GM18499 (cell line): ENCODE measurements around the gene CHRNA1.

Source experiments
- ATAC-seq: cut with Tn5 transposase; IDR thresholded peaks from one replicate; pipeline ENCODE4 v1.9.1; 2021; ENCODE audit warnings: moderate number of reproducible peaks; ENCODE audit not compliant: insufficient read depth, unreplicated experiment

Gene CHRNA1

DNA sequence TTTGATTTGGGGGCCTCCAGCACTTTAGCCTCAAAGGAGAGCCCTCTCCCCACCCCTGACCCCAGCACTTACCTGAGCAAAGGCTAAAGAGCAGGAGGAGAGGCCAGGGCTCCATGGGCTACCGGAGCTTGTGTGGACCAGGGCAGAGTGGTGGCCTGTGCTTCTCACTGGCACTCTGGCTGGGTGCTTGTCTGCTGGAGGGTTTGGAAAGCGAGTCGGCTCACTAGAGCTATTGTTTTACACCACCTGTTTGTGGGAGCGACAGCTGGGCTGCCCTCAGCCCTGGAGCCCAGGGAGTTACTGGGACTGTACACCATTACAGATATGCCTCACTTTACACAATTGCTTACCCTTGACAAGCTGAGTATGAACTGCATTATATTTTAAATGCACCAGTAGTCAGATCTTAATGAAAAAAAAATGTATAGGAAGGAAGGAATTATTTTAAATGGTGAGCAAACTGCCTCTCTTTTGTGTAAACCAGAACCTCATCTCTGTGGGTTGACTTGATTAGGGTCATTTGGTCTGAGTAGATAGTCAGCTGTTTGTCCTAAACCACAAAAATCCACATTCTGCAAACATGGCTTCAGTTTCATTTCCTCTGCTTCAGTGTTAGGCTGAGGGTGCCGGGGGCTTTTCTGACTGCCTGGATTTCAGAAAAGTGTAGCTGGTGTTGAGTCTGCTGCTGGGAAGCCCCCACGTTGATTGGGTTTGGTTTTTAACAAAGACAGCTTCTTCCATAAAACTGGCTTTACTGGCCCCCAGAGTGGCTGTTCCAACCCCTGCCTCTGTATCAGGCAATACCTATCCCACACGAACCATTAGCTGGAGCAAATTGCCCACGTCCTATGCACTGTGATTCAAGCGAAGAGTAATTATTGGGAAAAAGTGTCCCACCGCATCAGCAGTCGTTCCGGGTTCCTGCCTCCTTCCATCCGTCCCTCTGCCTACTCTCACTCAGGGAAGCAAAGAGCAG, at the start of gene CHRNA1:
Gene CHRNA1 (minus strand): TSS at position 193 of the 976 bp plus-strand sequence. CDS start 78 bp downstream, at position 115.
- ATAC-seq, result no peak

DNA sequence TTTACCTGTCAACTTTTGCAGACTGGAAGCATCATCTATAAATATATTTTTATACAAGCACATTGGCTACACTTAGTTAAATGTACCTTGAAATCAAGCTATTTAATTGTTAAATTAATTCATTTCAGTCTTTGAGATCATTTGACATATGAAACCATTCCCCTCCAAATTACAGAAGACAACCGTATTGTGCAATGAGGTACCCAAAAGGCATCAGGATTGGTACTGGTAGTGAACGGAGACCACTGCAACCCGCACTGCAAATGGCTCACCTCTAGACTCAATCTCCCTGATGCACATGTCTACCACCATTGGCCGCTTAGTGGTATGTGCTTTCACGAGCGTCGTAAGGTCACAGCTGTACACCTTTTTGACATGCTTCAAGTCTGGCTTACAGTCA, 47.8 kb upstream of the CHRNA1 start:
- ATAC-seq, result no peak

DNA sequence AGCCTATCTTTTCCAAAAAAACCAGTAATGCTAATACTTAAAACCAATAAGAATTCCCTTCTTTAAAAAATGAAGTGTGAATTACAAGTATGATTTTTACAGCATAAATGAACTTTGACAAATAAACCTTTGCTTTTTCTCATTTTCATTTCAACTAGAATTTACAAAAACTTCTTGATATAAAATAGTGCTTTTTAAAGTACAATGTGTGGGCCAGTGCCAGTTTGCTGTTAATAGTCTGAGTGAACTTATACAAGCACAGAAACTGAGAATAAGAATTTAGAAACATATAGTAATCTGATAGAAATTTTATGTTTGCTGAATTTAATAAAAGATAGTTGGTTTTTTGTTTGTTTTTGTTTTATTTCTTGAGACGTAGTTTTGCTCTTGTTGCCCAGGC, 43.7 kb upstream of the CHRNA1 start:
- ATAC-seq, result no peak

- ATAC-seq, result no peak
Measured at GRCh38 chr2:174805803-174806202, 41.5 kb upstream of the CHRNA1 start.

GRCh38 chr2:174802459-174802858, 38.2 kb upstream of the CHRNA1 start:
- no peak for ATAC-seq

GRCh38 chr2:174800436-174801205, 36.3 kb upstream of the CHRNA1 start:
- ATAC-seq, result no peak

DNA sequence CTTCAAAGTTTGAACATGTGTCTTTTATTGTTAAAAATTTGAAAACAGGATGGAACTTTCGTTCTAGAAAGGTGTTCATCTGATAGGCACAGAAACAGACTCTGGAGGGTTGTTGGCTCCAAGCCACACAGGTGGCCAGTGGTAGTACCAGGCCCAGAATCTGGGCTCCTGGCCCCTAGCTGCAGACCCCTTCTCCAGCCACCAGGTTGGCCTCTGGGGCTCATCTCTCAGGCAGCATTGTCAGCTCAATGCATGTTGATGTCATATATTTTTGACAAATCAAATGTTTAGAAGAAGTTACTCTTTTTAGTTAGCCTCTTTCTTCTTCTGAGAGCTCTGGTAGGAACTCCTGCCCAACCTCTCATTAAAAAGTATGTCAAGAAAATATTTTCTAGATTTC, 34.5 kb upstream of the CHRNA1 start:
- no peak for ATAC-seq

DNA sequence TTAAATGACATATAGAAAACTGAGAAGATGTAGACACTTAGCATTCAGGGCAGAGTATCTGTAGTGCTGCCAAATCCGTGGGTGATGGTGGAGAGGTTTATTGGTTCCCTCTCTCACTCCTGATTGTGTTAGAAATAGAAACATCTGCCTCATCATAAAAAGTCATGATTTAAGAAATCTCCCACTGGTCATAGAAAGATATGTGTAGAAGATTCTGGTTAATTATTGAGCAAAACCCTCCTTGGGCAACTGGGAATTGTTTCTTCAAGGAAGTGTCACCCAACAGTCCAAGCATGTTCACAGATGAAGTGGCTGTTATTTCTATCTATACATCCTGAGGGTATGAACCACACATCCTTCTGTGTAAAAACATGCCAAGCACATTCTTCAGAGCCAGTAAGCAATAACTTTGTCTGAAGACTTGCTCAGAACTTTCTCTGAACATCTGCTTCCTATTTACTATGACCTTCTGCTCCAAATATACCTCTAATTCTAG, 33.6 kb upstream of the CHRNA1 start:
- no peak for ATAC-seq

GRCh38 chr2:174796319-174796771, 32.1 kb upstream of the CHRNA1 start:
- ATAC-seq, result no peak

GRCh38 chr2:174794851-174795374, 30.6 kb upstream of the CHRNA1 start:
- no peak for ATAC-seq

DNA sequence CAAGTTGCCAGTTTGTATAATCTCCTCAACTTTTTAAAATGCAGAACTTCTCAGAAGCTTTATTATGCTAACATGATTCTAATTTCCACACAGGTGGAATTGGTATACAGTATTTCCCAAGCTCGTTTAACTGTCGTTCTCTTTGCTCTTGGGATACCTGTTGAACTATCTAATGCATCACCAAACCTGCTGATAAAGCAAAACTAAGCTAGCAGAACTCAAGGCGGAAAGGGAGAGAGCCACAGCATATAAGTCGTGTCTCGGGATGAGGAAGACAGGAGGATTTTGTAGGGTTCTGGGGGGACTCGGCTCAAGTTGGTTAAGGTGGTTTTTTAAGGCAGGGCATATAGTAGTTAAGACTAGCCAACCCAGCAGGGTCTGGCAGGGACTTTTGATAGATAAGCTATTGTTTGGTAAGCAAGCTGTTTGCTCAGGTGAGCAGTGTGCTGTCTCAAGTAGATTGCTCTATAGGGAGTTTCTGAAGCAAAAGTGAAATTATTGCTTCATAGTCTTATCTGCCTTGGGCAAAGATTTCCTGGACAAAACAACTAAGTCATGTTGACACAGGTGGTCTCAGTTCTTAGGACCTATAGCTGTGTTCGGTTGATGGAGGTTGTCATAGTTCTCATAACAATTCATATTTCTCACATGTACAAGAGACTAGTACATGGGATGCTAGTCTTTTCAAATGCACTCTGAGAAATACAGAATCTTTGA, 28.2 kb upstream of the CHRNA1 start:
- ATAC-seq, result no peak

DNA sequence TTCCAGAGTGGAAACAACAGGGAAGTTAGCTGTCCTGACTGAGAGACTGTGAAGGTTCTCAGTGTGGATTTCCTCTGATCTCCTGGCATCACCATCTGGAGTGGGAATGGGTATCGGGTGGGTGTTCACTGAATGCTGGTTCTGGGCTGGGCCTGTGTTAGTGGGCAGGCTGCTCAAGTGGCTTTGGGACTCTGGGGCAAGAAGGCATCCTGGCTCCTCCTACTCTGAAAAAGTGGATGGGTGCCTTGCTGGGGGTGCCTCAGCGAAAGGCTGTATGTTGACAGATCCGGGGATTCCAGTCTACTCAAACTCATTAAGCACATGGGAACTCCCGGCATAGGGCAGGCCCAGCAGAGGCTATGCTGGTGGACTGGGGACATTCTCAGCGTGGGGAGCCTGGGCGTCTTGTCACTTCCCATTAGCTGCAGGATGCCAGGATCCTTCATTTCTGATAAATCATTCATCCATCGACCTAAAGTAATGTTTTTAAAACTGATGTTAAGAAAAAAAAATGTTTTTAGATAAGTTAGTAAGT, 27.5 kb upstream of the CHRNA1 start:
- no peak for ATAC-seq

- no peak for ATAC-seq
Measured at GRCh38 chr2:174791020-174791419, 26.7 kb upstream of the CHRNA1 start.

GRCh38 chr2:174789001-174789400, 24.7 kb upstream of the CHRNA1 start:
- no peak for ATAC-seq

- ATAC-seq, result no peak
Measured at GRCh38 chr2:174788291-174788929, 24.1 kb upstream of the CHRNA1 start.

DNA sequence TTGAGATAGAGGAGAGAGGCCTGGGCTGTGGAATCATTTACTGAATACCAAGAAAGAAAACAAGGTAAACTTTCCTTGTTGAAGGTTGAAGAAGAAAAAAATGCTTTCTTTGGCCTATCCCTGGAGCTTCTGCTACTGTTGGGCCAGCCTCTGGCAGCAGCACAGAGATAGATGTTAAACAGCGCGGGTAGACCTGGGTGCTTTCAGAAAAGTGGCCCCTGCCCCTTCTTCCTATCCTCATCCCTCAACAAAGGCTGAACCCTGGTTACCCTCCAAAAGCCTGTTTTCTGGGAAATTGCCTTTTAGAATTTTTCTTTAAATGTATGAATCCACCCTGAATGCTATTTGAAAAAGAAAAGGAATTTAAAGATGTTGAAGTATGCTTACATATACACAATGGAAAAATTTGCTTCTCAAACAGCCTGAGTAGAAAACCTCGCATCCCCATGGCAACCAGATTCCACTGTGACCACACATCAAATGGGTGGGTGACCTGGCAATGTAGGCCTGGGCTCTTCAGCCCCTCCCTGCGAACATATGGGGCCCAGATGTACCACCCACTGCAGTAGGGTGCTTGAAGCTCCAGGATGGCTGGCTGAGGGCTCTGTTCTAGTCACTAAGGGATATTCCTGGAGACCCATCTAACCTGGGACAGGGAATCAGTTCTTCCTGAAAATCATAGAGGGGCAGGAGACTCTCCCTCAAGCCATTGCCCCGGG, 23.4 kb upstream of the CHRNA1 start:
- ATAC-seq, result no peak

DNA sequence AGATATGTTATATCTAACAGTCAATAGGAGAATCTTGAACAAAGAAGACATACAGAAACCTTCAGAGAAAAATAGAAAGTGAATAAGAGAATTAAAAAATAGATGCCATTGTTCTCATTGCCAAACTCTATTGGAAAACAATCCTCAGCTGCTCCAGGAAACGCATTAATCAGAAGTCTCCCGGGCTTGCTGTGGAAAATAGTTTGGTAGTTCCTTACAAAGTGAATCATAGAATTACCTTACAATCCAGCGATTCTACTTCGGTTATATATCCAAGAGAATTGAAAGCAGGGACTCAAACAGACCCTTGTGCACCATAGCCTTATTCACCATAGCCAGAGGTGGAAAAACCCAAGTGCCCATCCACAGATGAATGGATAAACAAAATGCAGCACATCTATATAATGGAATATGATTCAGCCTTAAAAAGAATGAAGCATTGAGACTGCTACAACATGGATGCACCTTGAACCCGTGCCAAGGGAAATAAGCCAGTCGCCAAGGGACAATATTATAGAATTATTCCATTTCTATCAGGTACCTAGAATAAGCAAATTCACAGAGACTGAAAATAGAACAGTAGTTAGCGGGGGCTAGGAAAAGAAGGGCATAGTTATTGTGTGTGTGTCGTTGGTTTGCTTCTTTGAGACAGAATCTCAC, 21.9 kb upstream of the CHRNA1 start:
- ATAC-seq, result no peak

DNA sequence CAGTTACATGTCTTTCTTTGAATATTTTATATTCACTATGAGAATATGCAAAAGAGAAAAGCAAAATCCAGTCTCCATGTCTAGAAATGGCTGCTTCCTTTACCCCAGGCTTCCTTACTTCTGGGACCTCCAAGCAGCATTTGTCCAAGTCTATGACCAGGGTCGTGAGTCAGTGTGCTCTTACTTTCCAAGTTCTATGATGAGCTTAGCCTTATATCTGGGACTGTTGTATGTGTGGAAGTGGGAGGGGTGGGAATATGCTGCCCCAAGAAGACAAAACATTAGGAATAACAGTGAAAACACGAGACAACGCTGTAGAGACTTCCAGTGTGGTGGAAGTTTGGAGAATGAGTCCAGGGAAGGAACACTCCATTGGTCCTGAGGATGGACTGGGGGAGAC, 21.2 kb upstream of the CHRNA1 start:
- ATAC-seq, result no peak
